Measurements from ENCODE around the gene MYG1.
"Not testable (repeated sequence)": the region's sequence is repeated elsewhere in the genome, so short reads cannot be mapped to it uniquely, and the experiment has no call there.

The MYG1 gene

GRCh38 chr12:53328043-53328435, 28.5 kb downstream of the MYG1 start:
- no peak for DNase-seq (ENCODE audit: low read depth)

GRCh38 chr12:53330671-53331070, 31.2 kb downstream of the MYG1 start:
- no peak for DNase-seq (ENCODE audit: low read depth)

- not testable (repeated sequence) for DNase-seq (ENCODE audit: low read depth)
Measured at GRCh38 chr12:53332339-53332738, 32.8 kb downstream of the MYG1 start.

GRCh38 chr12:53332744-53333143, 33.2 kb downstream of the MYG1 start:
- DNase-seq (ENCODE audit: low read depth) = no peak

GRCh38 chr12:53333289-53333688, 33.8 kb downstream of the MYG1 start:
- no peak for DNase-seq (ENCODE audit: low read depth)

GRCh38 chr12:53333845-53334244, 34.4 kb downstream of the MYG1 start:
- no peak for DNase-seq (ENCODE audit: low read depth)

- DNase-seq (ENCODE audit: low read depth) = no peak
Measured at GRCh38 chr12:53334822-53335221, 35.3 kb downstream of the MYG1 start.

- no peak for DNase-seq (ENCODE audit: low read depth)
Measured at GRCh38 chr12:53336181-53336681, 36.7 kb downstream of the MYG1 start, which contains the start of gene SP7. TSS of gene SP7 (minus strand) at chr12:53336354. CDS start at chr12:53335646, 708 bp downstream.

- DNase-seq (ENCODE audit: low read depth) = no peak
Measured at GRCh38 chr12:53338017-53338416, 38.5 kb downstream of the MYG1 start.

GRCh38 chr12:53338916-53339315, 39.4 kb downstream of the MYG1 start:
- no peak for DNase-seq (ENCODE audit: low read depth)

- no peak for DNase-seq (ENCODE audit: low read depth)
Measured at GRCh38 chr12:53340398-53340797, 40.9 kb downstream of the MYG1 start.

- DNase-seq (ENCODE audit: low read depth) = no peak
Measured at GRCh38 chr12:53343449-53343848, 44.0 kb downstream of the MYG1 start.

- DNase-seq (ENCODE audit: low read depth) = no peak
Measured at GRCh38 chr12:53343969-53344368, 44.5 kb downstream of the MYG1 start.

- DNase-seq (ENCODE audit: low read depth) = no peak
Measured at GRCh38 chr12:53344487-53344823, 45.0 kb downstream of the MYG1 start.

- peak; percentile 51 for DNase-seq (ENCODE audit: low read depth)
Measured at GRCh38 chr12:53344824-53345485, 45.5 kb downstream of the MYG1 start.

- no peak for DNase-seq (ENCODE audit: low read depth)
Measured at GRCh38 chr12:53345486-53346188, 46.1 kb downstream of the MYG1 start.

- DNase-seq (ENCODE audit: low read depth) = no peak
Measured at GRCh38 chr12:53346491-53346890, 47.0 kb downstream of the MYG1 start.

GRCh38 chr12:53347905-53348304, 48.4 kb downstream of the MYG1 start:
- DNase-seq (ENCODE audit: low read depth) = no peak

GRCh38 chr12:53352331-53353256, 53.1 kb downstream of the MYG1 start:
- DNase-seq (ENCODE audit: low read depth) = peak; percentile 63

GRCh38 chr12:53353257-53353655, 53.8 kb downstream of the MYG1 start:
- DNase-seq (ENCODE audit: low read depth) = no peak

- DNase-seq (ENCODE audit: low read depth) = no peak
Measured at GRCh38 chr12:53355121-53355520, 55.6 kb downstream of the MYG1 start.

Data from activated T-helper 1 cell treated with Interleukin-2 at 50 U/mL for 16 hours (primary cell).